GM10266 (cell line): ENCODE measurements around the gene ITIH5.

Experiments
- DNase-seq: peaks from one replicate; pipeline ENCODE4 v3.0.0; 2012; ENCODE audit errors: extremely low spot score
- TF ChIP-seq, protein P1 (sequence below): IDR thresholded peaks from 2 replicates; pipeline ENCODE4 v1.5.1; 2012; ENCODE audit warnings: mild to moderate bottlenecking, low read depth; ENCODE audit not compliant: control insufficient read depth, insufficient read depth; ENCODE audit errors: missing control alignments

The ITIH5 gene

DNA sequence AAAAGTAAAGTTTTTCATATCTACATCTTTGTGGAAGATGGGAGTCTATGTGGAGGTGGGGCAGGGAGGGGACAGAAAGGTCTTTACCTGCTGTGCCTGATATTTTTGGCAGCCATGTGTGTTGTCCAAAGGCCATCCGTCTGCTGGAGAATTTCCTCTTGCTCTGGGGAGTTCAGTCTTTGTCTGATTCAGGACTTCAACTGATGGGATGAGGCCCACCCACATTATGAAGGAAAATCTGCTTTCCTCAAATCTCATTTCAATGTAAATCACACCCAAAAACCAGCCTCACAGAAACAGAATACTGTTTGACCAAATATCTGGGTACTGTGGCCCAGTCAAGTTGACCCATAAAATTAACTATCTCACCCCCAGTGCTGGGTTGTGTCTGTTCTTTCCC, 12.5 kb upstream of the ITIH5 start:
- DNase-seq: no peak
- TF ChIP-seq, protein P1, sequence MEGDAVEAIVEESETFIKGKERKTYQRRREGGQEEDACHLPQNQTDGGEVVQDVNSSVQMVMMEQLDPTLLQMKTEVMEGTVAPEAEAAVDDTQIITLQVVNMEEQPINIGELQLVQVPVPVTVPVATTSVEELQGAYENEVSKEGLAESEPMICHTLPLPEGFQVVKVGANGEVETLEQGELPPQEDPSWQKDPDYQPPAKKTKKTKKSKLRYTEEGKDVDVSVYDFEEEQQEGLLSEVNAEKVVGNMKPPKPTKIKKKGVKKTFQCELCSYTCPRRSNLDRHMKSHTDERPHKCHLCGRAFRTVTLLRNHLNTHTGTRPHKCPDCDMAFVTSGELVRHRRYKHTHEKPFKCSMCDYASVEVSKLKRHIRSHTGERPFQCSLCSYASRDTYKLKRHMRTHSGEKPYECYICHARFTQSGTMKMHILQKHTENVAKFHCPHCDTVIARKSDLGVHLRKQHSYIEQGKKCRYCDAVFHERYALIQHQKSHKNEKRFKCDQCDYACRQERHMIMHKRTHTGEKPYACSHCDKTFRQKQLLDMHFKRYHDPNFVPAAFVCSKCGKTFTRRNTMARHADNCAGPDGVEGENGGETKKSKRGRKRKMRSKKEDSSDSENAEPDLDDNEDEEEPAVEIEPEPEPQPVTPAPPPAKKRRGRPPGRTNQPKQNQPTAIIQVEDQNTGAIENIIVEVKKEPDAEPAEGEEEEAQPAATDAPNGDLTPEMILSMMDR: no peak

DNA sequence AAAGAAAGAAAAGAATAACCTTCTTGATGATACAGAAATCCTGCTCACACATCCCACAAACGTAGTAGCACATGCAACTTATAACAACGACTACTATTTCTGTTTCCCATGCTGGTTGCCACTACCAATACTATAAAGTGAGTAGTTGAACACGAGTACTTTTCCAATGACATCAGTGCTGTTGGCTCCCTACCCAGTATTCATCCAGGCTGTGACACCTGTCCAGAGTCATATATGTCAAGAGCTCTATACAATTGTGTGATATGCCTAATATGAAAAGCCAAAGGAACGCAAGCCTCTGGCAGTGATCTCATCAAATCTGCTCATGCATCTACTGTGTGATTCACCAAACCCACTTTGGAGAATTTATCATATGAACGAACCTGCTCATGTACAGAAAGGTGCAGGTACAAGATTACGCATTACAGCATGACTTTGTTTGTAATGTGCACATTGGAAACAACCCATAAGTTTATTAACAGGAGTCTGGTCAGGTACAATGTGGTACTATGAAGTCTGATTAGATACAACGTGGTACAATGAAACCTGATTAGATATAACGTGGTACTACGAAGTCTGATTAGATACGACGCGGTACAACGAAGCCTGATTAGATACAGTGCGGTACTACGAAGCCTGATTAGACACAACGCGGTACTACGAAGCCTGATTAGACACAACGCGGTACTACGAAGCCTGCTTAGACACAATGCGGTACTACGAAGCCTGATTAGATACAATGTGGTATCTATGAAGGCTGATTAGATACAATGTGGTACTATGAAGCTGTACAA, 5.8 kb upstream of the ITIH5 start:
- TF ChIP-seq, protein P1: no peak
- no peak for DNase-seq

DNA sequence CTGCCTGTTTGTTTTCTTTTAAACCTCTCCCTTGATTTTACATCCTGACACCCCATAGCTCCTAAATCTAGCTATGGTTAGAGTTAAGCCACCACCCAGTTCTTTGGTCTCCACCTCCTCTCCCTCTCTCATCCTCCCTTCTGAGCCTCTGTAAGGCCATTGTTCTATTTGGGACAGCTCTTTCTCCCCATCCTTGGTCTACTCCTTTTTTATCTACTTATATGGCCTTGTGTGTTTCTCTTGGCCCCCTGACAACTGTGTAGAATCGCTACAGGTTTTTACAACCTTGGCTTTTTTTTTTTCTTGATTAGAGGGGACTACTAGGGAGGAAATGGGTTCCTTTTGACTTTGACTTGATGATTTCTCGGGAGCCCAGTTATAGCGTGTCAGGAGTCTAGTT, 3.4 kb upstream of the ITIH5 start:
- TF ChIP-seq, protein P1: no peak
- DNase-seq: no peak

DNA sequence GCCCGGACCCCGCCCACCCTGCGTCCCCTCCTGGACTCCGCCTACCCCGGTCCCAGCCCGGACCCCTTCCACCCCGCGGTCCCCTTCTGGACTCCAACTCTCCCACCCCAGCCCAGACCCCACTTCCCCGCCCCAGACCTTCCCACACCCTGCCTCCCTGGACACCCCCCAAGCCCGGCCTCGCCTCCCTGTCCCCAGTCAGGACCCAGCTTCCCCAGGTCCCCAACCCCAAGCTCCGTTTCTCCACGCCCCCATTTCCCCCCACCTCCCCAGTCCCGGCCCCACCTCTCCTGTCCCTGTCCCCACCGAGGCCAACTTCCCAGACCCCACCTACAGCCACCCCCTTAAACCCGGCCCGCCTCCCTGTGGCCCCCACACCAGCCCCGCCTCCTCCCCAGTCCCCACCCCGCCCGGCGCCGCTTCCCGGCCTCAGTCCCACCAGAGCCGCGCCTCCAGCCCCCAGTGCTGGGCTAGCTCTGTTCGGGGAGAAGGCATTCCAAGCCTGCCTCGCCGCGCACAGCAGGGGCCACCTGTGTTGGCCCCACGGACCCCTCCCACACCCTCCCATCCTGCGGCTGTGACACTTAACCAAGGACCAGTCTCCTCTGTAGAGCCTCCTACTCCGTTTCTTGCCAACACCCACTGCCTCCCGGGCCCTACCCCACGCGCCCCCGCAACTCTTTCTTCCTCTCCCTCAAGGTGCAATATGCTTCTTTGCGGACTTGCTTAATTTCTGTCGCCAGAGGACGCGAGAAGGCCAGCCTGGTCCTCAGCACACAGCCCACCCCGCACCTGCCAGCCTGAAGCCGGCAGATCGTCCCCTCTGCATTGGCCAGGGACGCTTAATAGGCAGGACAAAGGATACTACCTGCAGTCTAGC, 736 bp upstream of the ITIH5 start:
- peak; percentile 39 for DNase-seq
- TF ChIP-seq, protein P1: no peak

DNA sequence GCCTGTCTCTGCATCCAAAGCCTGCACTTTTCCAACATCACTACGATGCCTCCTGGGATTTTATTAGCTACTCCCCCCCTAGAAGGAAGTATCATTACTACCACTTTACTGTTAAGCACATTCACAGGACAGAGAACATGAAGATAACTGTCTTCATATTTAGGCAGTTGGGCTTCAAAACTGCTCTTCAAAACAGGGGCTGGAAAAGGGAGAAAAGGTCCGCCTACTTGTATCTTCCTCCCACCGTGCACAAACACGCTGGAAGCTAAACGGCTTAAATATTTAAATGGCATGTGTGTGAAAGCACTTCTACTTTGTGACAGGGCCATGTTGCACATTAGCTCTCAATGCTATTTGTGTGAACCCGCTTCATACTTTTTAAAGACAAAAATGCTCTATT, 999 bp downstream of the ITIH5 start:
- no peak for DNase-seq
- TF ChIP-seq, protein P1: no peak

DNA sequence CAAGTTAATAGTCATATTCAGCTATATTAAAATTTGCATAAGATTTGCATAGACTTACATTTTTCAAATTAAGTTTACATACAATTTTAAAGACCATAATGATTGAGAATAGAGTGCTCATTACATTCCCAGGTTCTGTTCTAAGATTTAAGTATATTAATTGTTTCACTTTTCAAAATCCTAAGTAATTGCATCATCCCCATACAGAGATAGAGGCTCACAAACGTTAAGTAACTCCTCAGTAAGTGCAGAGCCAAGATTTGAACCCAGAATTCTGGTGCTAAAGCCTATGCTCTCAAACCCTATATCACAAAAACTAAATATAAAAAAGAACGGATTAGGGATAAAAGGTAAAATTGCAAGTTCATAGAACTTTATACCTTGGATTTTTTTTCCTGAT, 2.1 kb downstream of the ITIH5 start:
- DNase-seq: no peak
- TF ChIP-seq, protein P1: no peak

DNA sequence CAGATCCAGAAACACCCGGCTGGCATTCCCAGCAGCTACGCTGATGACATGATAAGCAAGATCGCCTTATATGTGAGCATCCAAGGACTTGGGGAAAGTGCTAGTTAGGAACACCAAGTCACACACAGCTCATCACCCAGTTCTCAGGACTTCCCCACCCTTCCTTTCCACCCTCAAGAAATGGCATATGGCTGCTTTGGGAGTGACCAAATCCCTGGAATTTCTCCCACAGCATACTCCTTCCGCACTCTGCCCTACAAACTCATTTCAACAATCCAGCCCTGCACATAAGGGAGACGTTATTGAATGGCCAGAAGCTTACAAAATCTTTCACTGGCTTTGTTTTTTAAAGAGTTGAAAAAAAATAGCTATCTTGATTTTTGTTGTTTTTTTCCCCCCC, 4.2 kb downstream of the ITIH5 start:
- no peak for DNase-seq
- TF ChIP-seq, protein P1: no peak
